ENCODE data around the gene MAP4K1.
"Not testable (repeated sequence)": the region's sequence is repeated elsewhere in the genome, so short reads cannot be mapped to it uniquely, and the experiment has no call there.

The MAP4K1 gene

GRCh38 chr19:38606131-38606530 lies 11.6 kb downstream of the MAP4K1 start:
- TF ChIP-seq CTCF (IDR thresholded peaks at IDR 0.05; ENCODE audit: low read depth, low read length): no peak
- no peak for DNase-seq (ENCODE audit: low read depth in 2 of 2)

GRCh38 chr19:38602856-38603255 lies 14.9 kb downstream of the MAP4K1 start:
- not testable (repeated sequence) for DNase-seq (ENCODE audit: low read depth in 2 of 2); H3K4me3 ChIP-seq (replicated peaks in 1 of 2; ENCODE audit: low read depth in 2 of 2, low read length in 2 of 2)

More at GRCh38 chr19:38606131-38606530, 11.6 kb downstream of the MAP4K1 start:
- H3K4me3 ChIP-seq (replicated peaks in 1 of 2; ENCODE audit: low read depth in 2 of 2, low read length in 2 of 2): no peak overlapping the region

- no peak overlapping the region for H3K4me3 ChIP-seq (replicated peaks in 1 of 2; ENCODE audit: low read depth in 2 of 2, low read length in 2 of 2)
- no peak for DNase-seq (ENCODE audit: low read depth in 2 of 2)
- no peak for TF ChIP-seq CTCF (IDR thresholded peaks at IDR 0.05; ENCODE audit: low read depth, low read length)
Observed at GRCh38 chr19:38599722-38600121, 18.0 kb downstream of the MAP4K1 start.

- no peak for DNase-seq (ENCODE audit: low read depth in 2 of 2)
- no peak for TF ChIP-seq CTCF (IDR thresholded peaks at IDR 0.05; ENCODE audit: low read depth, low read length)
- no peak overlapping the region for H3K4me3 ChIP-seq (replicated peaks in 1 of 2; ENCODE audit: low read depth in 2 of 2, low read length in 2 of 2)
Observed at GRCh38 chr19:38597075-38597474, 20.7 kb downstream of the MAP4K1 start.

GRCh38 chr19:38596057-38596981 lies 21.4 kb downstream of the MAP4K1 start:
- DNase-seq (ENCODE audit: low read depth in 2 of 2): no peak
- no peak overlapping the region for H3K4me3 ChIP-seq (replicated peaks in 1 of 2; ENCODE audit: low read depth in 2 of 2, low read length in 2 of 2)
- TF ChIP-seq CTCF (IDR thresholded peaks at IDR 0.05; ENCODE audit: low read depth, low read length): no peak

GRCh38 chr19:38592940-38593339 lies 24.8 kb downstream of the MAP4K1 start:
- no peak for DNase-seq (ENCODE audit: low read depth in 2 of 2)
- no peak for TF ChIP-seq CTCF (IDR thresholded peaks at IDR 0.05; ENCODE audit: low read depth, low read length)
- H3K4me3 ChIP-seq (replicated peaks in 1 of 2; ENCODE audit: low read depth in 2 of 2, low read length in 2 of 2): no peak overlapping the region

GRCh38 chr19:38588041-38588440 lies 29.7 kb downstream of the MAP4K1 start:
- no peak overlapping the region for H3K4me3 ChIP-seq (replicated peaks in 1 of 2; ENCODE audit: low read depth in 2 of 2, low read length in 2 of 2)
- no peak for DNase-seq (ENCODE audit: low read depth in 2 of 2)
- TF ChIP-seq CTCF (IDR thresholded peaks at IDR 0.05; ENCODE audit: low read depth, low read length): no peak
